Natural killer cell (primary cell): Measurements from ENCODE around the gene CGNL1. TPM values are rescaled to one million over a fixed set of nuclear protein-coding genes. Genes with fewer than 3 reads are reported as not detected.

Experiments
- ATAC-seq, 3 donors: fragments of 150-1000 bp in 2 of 3; fragments of 200-7000 bp in 1 of 3; cut with Tn5 transposase; 1 replicate in 1 of 3; 2 replicates in 2 of 3; pipeline ENCODE4 v1.10.0; 2021; ENCODE audit warnings: mild to moderate bottlenecking in 2 of 3, moderate library complexity in 2 of 3
- DNase-seq, 2 donors: peaks; one replicate each; pipeline versions ENCODE4 v3.0.0 to v3.0.0-alpha.2; 2013 to 2021; ENCODE audit warnings: mixed read lengths in 1 of 2
- H3K27ac ChIP-seq: one replicate; pipeline ENCODE4 v1.5.1; 2013; ENCODE audit warnings: mild to moderate bottlenecking, low read length
- H3K27me3 ChIP-seq: one replicate; pipeline ENCODE4 v1.6.1; 2013; ENCODE audit warnings: low read length; ENCODE audit not compliant: control insufficient read depth, insufficient read depth
- H3K36me3 ChIP-seq: one replicate; pipeline ENCODE4 v1.6.1; 2013; ENCODE audit warnings: low read length; ENCODE audit not compliant: control insufficient read depth, insufficient read depth
- H3K4me1 ChIP-seq: one replicate; pipeline ENCODE4 v1.6.1; 2013; ENCODE audit warnings: low read length; ENCODE audit not compliant: control insufficient read depth, insufficient read depth
- H3K4me3 ChIP-seq: one replicate; pipeline ENCODE4 v1.5.1; 2013; ENCODE audit warnings: low read length
- H3K9me3 ChIP-seq: one replicate; pipeline ENCODE4 v1.6.1; 2013; ENCODE audit warnings: low read length; ENCODE audit not compliant: control insufficient read depth, insufficient read depth
- H3K27ac Mint-ChIP-seq, 2 donors: one replicate each; pipeline ENCODE4 v1.8.0; 2022; ENCODE audit warnings: mild to moderate bottlenecking in 2 of 2, mixed read lengths in 2 of 2, moderate library complexity in 1 of 2
- H3K27me3 Mint-ChIP-seq, 2 donors: one replicate each; pipeline ENCODE4 v1.8.0; 2022; ENCODE audit warnings: low read depth in 2 of 2, mixed read lengths in 2 of 2
- H3K36me3 Mint-ChIP-seq: one replicate; pipeline ENCODE4 v1.8.0; 2022; ENCODE audit warnings: mixed read lengths
- H3K4me1 Mint-ChIP-seq, 2 donors: one replicate each; pipeline ENCODE4 v1.8.0; 2022; ENCODE audit warnings: mixed read lengths in 2 of 2
- H3K4me3 Mint-ChIP-seq: one replicate; pipeline ENCODE4 v1.8.0; 2022; ENCODE audit warnings: mild to moderate bottlenecking, moderate library complexity, mixed read lengths
- H3K9me3 Mint-ChIP-seq, 2 donors: one replicate each; pipeline ENCODE4 v1.8.0; 2022; ENCODE audit warnings: mixed read lengths in 2 of 2
- WGBS: methylation state at CpG from one replicate; pipeline ENCODE4 v1.1.7; 2013; ENCODE audit warnings: missing lambda C conversion rate; ENCODE audit not compliant: insufficient coverage; 5-methylcytosine and 5-hydroxymethylcytosine counted together
- intact Hi-C: fragments of 100-400 bp; cut with micrococcal nuclease; formaldehyde crosslinking; loops from one replicate; pipeline ENCODE4 v1.14.2; 2022
- total RNA-seq, 4 donors: library from RNA; stranded (reverse); fragments of 120-200 nt in 1 of 4; gene quantifications; one replicate each; pipeline versions ENCODE4 v1.2.3 to v1.2.4, GENCODE V29; 2013 to 2022
- TF ChIP-seq, protein P1 (sequence below): fragments of 200-600 bp; IDR thresholded peaks from one replicate; pipeline ENCODE4 v1.8.0; 2022; ENCODE audit warnings: antibody characterized with exemption

The CGNL1 gene
- total RNA-seq, 3 donors from 2014 or later (not counting 1 experiment from before 2014, with no cell fraction given), result not detected

DNA sequence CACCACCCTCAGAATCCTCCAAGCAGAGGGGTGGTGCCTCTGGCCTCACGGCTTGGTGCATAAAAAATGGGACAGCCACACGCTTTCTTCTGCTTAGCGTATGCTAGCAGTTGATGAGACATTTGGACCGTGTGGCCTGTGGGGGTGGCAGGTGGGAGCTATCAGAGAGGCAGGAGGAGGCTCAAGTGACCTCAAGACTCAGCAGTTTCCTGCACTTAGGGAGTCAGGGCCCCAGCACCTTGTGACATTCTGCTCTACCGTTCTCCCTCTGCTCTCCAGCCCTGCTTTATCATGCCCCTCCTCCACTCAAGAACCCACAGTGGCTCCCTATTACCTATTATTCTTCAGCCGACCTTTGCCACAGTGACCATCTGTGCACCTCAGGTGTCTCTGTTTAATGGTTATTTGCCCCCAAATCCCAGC is 41.0 kb upstream of the CGNL1 start:
- Mint-ChIP-seq H3K9me3 (no peaks in the 10 kb centered on the region), H3K4me3 (no peak overlapping the region), H3K4me1 (peaks cover 21 to 30% of the 10 kb centered on the region in 2 donors), H3K27ac (no peak overlapping the region), H3K27me3 (peaks cover 23 to 44% of the 10 kb centered on the region in 2 donors), H3K36me3 (no peaks in the 10 kb centered on the region)
- no peak for DNase-seq
- no peak overlapping the region for H3K4me3 ChIP-seq
- no peaks in the 10 kb centered on the region for H3K36me3 ChIP-seq
- intact Hi-C loops, result no loop called here
- 70% methylated on average over 6 of the region's 6 CpGs for WGBS
- H3K4me1 ChIP-seq, result peaks cover 2% of the 10 kb centered on the region
- no peak overlapping the region for H3K27ac ChIP-seq
- ATAC-seq, result no peak
- TF ChIP-seq, protein P1, sequence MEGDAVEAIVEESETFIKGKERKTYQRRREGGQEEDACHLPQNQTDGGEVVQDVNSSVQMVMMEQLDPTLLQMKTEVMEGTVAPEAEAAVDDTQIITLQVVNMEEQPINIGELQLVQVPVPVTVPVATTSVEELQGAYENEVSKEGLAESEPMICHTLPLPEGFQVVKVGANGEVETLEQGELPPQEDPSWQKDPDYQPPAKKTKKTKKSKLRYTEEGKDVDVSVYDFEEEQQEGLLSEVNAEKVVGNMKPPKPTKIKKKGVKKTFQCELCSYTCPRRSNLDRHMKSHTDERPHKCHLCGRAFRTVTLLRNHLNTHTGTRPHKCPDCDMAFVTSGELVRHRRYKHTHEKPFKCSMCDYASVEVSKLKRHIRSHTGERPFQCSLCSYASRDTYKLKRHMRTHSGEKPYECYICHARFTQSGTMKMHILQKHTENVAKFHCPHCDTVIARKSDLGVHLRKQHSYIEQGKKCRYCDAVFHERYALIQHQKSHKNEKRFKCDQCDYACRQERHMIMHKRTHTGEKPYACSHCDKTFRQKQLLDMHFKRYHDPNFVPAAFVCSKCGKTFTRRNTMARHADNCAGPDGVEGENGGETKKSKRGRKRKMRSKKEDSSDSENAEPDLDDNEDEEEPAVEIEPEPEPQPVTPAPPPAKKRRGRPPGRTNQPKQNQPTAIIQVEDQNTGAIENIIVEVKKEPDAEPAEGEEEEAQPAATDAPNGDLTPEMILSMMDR, result no peak
- no peaks in the 10 kb centered on the region for H3K9me3 ChIP-seq
- no peaks in the 10 kb centered on the region for H3K27me3 ChIP-seq

DNA sequence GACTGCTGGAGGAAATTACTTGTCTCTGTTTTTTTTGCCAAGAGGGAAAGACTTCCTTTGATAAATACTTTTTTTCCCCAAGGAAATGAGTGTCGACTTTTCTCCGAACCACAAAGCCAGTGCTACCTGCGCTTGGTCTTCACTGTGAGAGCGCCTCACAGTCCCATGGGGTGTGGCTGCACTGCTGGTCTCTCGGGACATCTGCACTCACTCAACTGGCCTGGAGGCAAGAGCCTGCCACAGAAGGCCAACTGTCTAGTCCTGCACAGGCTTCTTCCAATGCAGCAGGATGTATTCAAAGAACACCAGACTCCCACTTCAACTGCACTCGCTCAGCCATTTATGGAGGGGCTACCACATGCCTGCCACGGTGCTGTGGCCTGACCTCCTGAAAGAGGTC is 40.6 kb upstream of the CGNL1 start:
- Mint-ChIP-seq H3K4me3 (no peak overlapping the region), H3K27ac (no peak overlapping the region), H3K4me1 (peaks cover 17 to 25% of the 10 kb centered on the region in 2 donors), H3K9me3 (no peaks in the 10 kb centered on the region), H3K27me3 (peaks cover 19 to 40% of the 10 kb centered on the region in 2 donors), H3K36me3 (no peaks in the 10 kb centered on the region)
- WGBS, result 66% methylated on average over 7 of the region's 7 CpGs
- Histone ChIP-seq H3K4me3 (no peak overlapping the region), H3K36me3 (no peaks in the 10 kb centered on the region), H3K27ac (no peak overlapping the region), H3K9me3 (no peaks in the 10 kb centered on the region), H3K27me3 (no peaks in the 10 kb centered on the region), H3K4me1 (no peaks in the 10 kb centered on the region)
- intact Hi-C loops, result no loop called here
- DNase-seq (no peak), ATAC-seq (no peak)
- TF ChIP-seq, protein P1, result no peak

DNA sequence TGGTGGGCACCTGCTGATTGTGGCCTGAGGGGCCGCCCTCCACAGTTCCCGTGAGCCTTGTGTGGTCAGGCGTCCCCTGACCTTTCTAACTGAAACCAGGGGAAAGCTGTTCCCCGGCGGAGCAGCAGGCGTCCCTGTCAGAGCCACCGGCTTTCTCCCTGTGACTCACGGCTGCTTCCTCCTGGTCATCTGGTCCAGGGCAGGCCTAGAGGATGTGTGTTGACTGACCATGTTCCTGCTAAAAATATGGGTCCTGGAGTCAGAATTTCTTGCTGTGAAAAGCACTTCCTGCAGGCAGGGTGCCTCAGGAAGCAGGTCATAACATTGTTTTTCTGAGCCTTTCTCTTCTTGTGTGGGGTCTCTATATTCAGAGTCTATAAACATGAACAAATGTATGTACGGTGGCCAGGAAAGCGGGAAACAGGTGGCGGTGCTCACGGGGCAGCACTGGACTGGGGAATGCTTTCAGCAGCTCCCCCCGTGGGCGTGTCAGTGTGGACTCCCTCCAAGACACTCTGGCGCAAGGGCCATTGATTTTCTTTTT is 38.4 kb upstream of the CGNL1 start:
- Histone ChIP-seq H3K9me3 (no peaks in the 10 kb centered on the region), H3K27me3 (no peaks in the 10 kb centered on the region), H3K27ac (no peak overlapping the region), H3K4me3 (no peak overlapping the region), H3K4me1 (no peaks in the 10 kb centered on the region), H3K36me3 (no peaks in the 10 kb centered on the region)
- intact Hi-C loops, result no loop called here
- TF ChIP-seq, protein P1, result no peak
- WGBS, result 58% methylated on average over 14 of the region's 15 CpGs
- no peak for ATAC-seq
- H3K27me3 Mint-ChIP-seq, result peaks cover 19 to 30% of the 10 kb centered on the region in 2 donors
- no peak for DNase-seq
- H3K4me3 Mint-ChIP-seq, result no peak overlapping the region
- H3K9me3 Mint-ChIP-seq, result no peaks in the 10 kb centered on the region
- peaks cover 16 to 19% of the 10 kb centered on the region in 2 donors for H3K4me1 Mint-ChIP-seq
- H3K27ac Mint-ChIP-seq, result no peak overlapping the region
- H3K36me3 Mint-ChIP-seq, result no peaks in the 10 kb centered on the region

DNA sequence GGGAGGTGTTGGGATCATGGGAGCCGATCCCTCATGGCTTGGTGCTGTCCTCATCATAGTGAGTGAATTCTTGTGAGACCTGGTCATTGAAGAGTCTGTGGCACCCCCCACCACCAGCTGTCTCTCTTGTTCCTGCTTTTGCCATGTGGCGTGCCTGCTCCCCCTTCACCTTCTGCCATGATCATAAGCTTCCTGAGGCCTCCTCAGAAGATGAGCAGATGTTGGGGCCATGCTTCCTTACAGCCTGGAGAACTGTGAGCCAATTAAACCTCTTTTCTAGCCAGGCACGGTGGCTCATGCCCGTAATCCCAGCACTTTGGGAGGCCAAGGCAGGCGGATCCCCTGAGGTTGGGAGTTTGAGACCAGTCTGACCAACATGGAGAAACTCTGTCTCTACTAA is 37.0 kb upstream of the CGNL1 start:
- WGBS, result 91% methylated on average over 5 of the region's 5 CpGs
- Histone ChIP-seq H3K4me3 (no peak overlapping the region), H3K4me1 (no peaks in the 10 kb centered on the region), H3K27me3 (no peaks in the 10 kb centered on the region), H3K36me3 (no peaks in the 10 kb centered on the region), H3K27ac (no peak overlapping the region), H3K9me3 (no peaks in the 10 kb centered on the region)
- no peak overlapping the region for H3K27ac Mint-ChIP-seq
- TF ChIP-seq, protein P1, result no peak
- no peak for ATAC-seq
- H3K9me3 Mint-ChIP-seq, result no peaks in the 10 kb centered on the region
- no peak for DNase-seq
- intact Hi-C loops, result no loop called here
- H3K27me3 Mint-ChIP-seq, result peaks cover 14 to 24% of the 10 kb centered on the region in 2 donors
- no peaks in the 10 kb centered on the region for H3K36me3 Mint-ChIP-seq
- H3K4me3 Mint-ChIP-seq, result no peak overlapping the region
- peaks cover 4 to 7% of the 10 kb centered on the region in 2 donors for H3K4me1 Mint-ChIP-seq
